G401.6 (cell line): ENCODE data around the gene CSRP1.

Source experiments
- FAIRE-seq: peaks from 2 replicates; lab custom pipeline; 2012; peaks lifted over from hg19 to GRCh38; lab: Jason Lieb, UNC

Gene CSRP1

DNA sequence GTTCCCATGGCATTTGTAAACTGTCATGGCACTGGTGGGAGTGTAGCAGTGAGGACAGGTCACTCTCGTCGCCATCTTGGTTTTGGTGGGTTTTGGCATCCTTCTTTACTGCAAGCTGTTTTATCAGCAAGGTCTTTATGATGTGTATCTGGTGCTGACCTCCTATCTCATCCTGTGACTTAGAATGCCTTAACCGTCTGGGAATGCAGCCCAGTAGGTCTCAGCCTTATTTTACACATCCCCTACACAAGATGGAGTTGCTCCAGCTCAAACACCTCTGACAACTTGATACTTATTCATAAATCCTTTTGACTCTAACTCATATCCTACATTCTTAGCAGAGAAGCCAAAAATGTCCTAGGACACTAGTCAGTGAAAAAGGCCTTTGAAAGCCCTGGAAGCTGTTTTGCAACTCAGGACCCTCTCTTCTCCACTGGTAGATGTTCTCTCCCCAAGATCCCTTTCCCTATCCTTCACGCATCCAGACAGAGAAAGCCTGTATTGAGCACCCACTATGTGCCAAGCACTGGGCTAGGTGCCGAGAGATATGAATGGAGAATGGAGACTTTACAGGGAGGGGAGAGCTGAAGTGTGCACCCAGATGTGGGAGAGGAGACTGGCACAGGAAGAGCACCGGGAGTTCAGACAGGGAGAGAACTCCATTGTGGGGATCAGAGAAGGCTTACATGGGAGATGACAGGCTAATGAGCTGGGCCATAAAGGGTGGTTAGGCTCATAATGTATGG lies 6.7 kb upstream of the CSRP1 start:
- no peak for FAIRE-seq

- no peak for FAIRE-seq
Measured at GRCh38 chr1:201511941-201512539, 5.1 kb upstream of the CSRP1 start.

- FAIRE-seq: no peak
Measured at GRCh38 chr1:201511396-201511940, 4.5 kb upstream of the CSRP1 start.

DNA sequence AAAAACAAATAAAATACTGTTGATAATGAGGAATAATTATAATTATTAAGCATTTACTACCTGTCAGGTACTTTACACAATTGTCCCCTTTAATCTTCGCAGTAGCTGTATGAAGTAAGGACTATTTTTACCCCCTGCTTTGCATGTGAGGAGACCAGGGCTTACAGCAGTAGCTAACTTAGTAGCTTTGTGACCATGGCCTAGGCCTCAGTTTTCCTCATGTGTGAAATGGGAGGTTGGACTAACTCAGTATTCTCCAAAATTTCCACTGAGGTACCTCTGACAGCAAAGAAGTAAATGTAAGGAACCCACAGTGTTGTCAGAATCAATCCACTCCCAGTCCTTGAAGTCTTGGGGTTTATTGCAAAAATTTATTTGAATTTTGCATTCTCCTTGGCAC lies 3.8 kb upstream of the CSRP1 start:
- FAIRE-seq: no peak

- no peak for FAIRE-seq
Measured at GRCh38 chr1:201509601-201510374, 2.9 kb upstream of the CSRP1 start.

DNA sequence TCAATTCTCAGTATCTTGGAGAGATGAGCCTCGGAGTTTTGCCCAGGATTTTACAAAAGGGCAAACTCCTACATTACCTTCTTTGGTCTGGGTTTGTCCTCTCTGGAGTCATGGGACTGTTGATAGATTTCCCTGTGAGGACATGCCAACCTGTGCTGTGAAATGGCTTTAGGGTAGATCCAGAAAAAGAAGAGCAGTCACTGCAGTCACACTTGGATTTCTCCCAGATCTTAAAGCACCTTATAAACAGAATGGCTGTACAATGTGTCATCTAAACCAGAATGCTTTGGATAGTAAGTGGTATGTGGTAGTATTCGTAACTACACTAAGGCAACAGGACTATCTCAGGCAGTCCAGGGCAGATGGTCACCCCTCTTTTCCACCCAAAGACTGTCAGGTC lies 1.9 kb upstream of the CSRP1 start:
- FAIRE-seq: no peak

DNA sequence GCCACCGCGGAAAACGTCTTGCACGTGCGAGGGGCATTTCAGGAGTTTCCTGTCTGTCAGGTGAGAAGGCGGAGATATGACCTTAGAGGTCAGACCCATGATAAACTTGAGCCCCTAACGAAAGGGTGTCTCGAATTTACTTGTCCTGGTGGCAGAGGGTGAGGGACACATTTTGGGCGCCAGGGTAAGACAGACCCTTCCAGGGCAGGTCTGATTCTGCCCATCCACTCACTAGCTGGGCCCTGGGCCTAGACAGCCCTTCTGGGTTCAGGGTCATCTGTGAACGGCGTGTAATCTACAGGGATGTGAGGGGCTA lies 395 bp upstream of the CSRP1 start:
- no peak for FAIRE-seq

GRCh38 chr1:201506092-201506491 lies 831 bp downstream of the CSRP1 start:
- no peak for FAIRE-seq

DNA sequence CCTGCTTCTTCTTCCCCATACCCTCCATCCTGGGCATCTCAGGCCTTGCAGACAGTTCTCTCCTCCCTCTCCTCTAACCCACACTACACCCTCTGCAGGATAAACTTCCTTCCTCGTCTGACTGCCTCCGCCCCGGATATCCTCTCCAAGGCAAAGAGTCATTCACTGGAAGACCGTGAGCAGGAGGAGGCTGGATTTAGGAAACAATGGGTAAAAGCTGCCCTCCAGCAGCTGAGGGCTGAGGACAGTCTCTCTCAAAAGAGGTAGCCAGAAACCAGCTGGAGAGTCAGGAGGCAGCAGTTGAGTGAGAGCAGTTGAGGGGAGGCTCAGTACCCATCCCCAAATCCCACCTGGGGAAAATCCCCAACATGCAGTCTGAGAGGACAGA lies 1.4 kb downstream of the CSRP1 start:
- FAIRE-seq: no peak

GRCh38 chr1:201504799-201505502 lies 2.0 kb downstream of the CSRP1 start:
- no peak for FAIRE-seq

GRCh38 chr1:201504179-201504631 lies 2.7 kb downstream of the CSRP1 start:
- FAIRE-seq: no peak

- peak; percentile 66 for FAIRE-seq
Measured at GRCh38 chr1:201503397-201504176, 3.3 kb downstream of the CSRP1 start.

DNA sequence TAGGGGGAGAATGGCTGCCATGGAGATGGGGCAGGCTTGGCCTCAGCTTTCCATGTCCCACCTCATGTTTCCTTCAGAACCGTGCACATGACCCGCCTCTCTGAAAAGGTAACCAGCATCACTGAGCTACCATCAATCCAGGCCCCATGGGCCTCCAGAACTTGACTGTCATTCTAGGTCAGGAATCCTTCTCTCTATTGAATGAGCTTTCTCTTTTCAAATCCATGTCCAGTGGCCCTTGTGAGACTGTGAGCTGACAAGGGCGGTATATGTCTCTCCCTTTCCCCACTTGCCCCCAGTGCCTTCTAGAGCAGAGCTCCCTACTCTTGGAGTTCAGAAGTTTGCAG lies 4.4 kb downstream of the CSRP1 start:
- FAIRE-seq: no peak

DNA sequence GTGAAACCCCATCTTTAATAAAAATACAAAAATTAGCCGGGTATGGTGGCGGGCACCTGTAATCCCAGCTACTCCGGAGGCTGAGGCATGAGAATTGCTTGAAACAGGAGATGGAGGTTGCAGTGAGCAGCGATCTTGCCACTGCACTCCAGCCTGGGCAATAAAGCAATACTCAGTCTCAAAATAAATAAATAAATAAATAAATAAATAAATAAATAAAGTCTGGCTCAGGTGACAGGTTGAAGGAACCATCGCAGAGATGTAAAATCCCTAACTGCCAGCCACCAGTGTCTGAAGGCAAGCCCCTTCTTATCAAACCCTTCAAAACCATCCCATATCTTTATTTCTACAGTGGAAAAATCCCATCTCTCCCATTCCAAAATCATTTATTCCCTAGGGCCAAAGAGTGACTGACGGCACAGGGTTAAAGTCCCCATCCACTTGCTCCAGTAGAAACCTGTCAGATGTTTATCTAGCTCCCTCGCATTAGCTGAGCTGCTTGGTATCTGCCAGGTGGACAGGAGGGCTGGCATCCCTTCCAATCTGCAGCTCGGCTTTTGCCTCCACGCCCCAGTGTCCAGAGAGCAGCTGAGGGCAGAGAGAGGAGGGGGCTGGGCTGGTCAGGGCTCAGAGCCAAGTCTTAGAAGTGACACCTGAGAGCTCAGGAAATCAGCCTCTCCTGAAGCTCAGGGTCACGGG lies 5.0 kb downstream of the CSRP1 start:
- no peak for FAIRE-seq

GRCh38 chr1:201501144-201501543 lies 5.8 kb downstream of the CSRP1 start:
- no peak for FAIRE-seq

- no peak for FAIRE-seq
Measured at GRCh38 chr1:201500670-201501120, 6.2 kb downstream of the CSRP1 start.

GRCh38 chr1:201499795-201500669 lies 6.9 kb downstream of the CSRP1 start:
- no peak for FAIRE-seq

- FAIRE-seq: no peak
Measured at GRCh38 chr1:201499191-201499590, 7.7 kb downstream of the CSRP1 start.

- FAIRE-seq: no peak
Measured at GRCh38 chr1:201498621-201499020, 8.3 kb downstream of the CSRP1 start.

DNA sequence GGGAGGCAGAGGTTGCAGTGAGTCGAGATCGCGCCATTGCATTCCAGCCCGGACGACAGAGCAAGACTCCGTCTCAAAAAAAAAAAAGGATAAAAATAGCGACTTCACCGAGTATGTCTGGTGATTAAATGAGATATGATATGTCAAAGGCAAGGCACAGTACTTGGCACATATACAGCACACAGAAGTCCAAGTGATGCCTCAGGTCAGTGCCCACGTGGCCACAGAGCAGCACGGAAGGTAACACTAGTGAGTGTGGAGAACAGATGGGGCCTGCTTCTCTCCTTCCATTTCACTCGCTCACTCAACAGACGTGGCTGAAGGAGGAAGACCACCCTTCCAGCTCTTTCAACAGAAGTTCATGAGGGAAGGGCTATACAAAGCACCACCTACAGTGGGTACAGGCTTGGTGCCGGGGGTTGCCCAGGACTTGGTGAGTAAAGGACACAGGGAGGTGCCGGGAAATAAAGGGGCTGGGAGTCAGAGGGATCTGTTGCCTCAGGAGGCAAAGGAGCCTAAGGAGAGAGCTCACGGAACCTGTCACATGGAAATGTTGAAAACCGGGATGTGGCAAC lies 8.9 kb downstream of the CSRP1 start:
- FAIRE-seq: no peak
